K562 (cell line): Measurements from ENCODE around the gene ATAD3C. TPM values are rescaled to one million over a fixed set of nuclear protein-coding genes. Genes with fewer than 3 reads are reported as not detected.

Experiments used
- CHAMP1 ChIP-seq: fragments of 450-650 bp; IDR thresholded peaks from 2 replicates; pipeline ENCODE4 v1.6.1; 2016; ENCODE audit warnings: mild to moderate bottlenecking
- CUX1 ChIP-seq: fragments of 200-800 bp; sonication (Bioruptor generic); IDR thresholded peaks from 2 replicates; pipeline ENCODE4 v1.6.1; 2016; ENCODE audit warnings: missing genetic modification characterization, missing compliant biosample characterization
- FOS ChIP-seq: IDR thresholded peaks from 3 replicates; pipeline ENCODE4 v1.6.1; 2011; ENCODE audit not compliant: insufficient read length; ENCODE audit errors: extremely low read depth
- GATAD2A ChIP-seq: fragments of 450-650 bp; IDR thresholded peaks from 2 replicates; pipeline ENCODE4 v1.6.1; 2017
- HES1 ChIP-seq: fragments of 450-650 bp; IDR thresholded peaks from 2 replicates; pipeline ENCODE4 v1.6.1; 2016; ENCODE audit warnings: low read depth, mild to moderate bottlenecking, moderate library complexity
- MTF1 ChIP-seq: fragments of 250-450 bp; sonication (Bioruptor Pico); IDR thresholded peaks from 2 replicates; pipeline ENCODE4 v1.9.0; 2021; ENCODE audit warnings: moderate library complexity, mild to moderate bottlenecking, inconsistent platforms, borderline replicate concordance
- NKRF ChIP-seq: fragments of 450-650 bp; IDR thresholded peaks from 2 replicates; pipeline ENCODE4 v1.6.1; 2016; ENCODE audit warnings: borderline replicate concordance
- PHF21A ChIP-seq: fragments of 450-650 bp; IDR thresholded peaks from 2 replicates; pipeline ENCODE4 v1.6.1; 2017; ENCODE audit warnings: low read depth, borderline replicate concordance
- SP1 ChIP-seq: sonication (generic); formaldehyde crosslinking; IDR thresholded peaks from 2 replicates; pipeline ENCODE4 v1.8.1; 2022; ENCODE audit warnings: mild to moderate bottlenecking, missing genetic modification reagents
- TRIM25 ChIP-seq: fragments of 450-650 bp; IDR thresholded peaks from 2 replicates; pipeline ENCODE4 v1.7.0; 2016; ENCODE audit warnings: borderline replicate concordance
- ZFP1 ChIP-seq: fragments of 450-650 bp; formaldehyde crosslinking; IDR thresholded peaks from 2 replicates; pipeline ENCODE4 v1.4.0; 2020; ENCODE audit warnings: mild to moderate bottlenecking, mixed read lengths
- ZFP30 ChIP-seq: fragments of 250-450 bp; sonication (Bioruptor Pico); IDR thresholded peaks from 2 replicates; pipeline ENCODE4 v1.8.0; 2022; ENCODE audit warnings: moderate library complexity, mild to moderate bottlenecking, inconsistent platforms, borderline replicate concordance
- ZNF165 ChIP-seq: fragments of 250-450 bp; sonication (Bioruptor Pico); IDR thresholded peaks from 2 replicates; pipeline ENCODE4 v1.4.0; 2020; ENCODE audit warnings: borderline replicate concordance
- ZNF3 ChIP-seq: fragments of 250-450 bp; sonication (Bioruptor Pico); IDR thresholded peaks from 2 replicates; pipeline ENCODE4 v1.5.0; 2021; ENCODE audit warnings: mild to moderate bottlenecking, moderate library complexity
- ZNF436 ChIP-seq: fragments of 250-450, 450-650 bp; sonication (Bioruptor Pico); formaldehyde crosslinking; IDR thresholded peaks from 2 replicates; pipeline ENCODE4 v1.7.0; 2020; ENCODE audit warnings: mild to moderate bottlenecking
- polyA plus RNA-seq, 8 experiments: library from polyadenylated mRNA; depleted of rRNA in 4 of 8; stranded (reverse) in 5 of 8; unstranded in 3 of 8; fragments of >200 nt; fragmentation: Nextera tagmentation in 2 of 8; fragmentation: Illumina TruSeq in 1 of 8; extraction: Ambion mirVana in 2 of 8; extraction: Trizol in 1 of 8; gene quantifications; 2 replicates each; pipeline versions ENCODE4 v1.2.1 to v1.2.3, GENCODE V29; 2011 to 2014; ENCODE audit warnings: inconsistent platforms in 1 of 8, missing spikeins in 1 of 8
- total RNA-seq, 7 experiments: library from RNA; depleted of rRNA in 6 of 7; stranded (reverse); fragments of >200 nt in 6 of 7; fragmentation: Illumina TruSeq in 2 of 7; extraction: Trizol in 2 of 7; gene quantifications; 2 replicates each; pipeline versions ENCODE4 v1.2.1 to v1.2.3, GENCODE V29; 2011 to 2021; ENCODE audit warnings: low replicate concordance in 1 of 7

Gene ATAD3C
- total and polyA plus RNA-seq, 9 of the 15 experiments (the other 6 are each of a cell fraction or from before 2014, with no cell fraction given), result 0.03 to 0.18 TPM; not detected in 7

GRCh38 chr1:1511533-1512285 is 62.2 kb downstream of the ATAD3C start, which contains the start of gene ATAD3A (continued):
- TF ChIP-seq NKRF (peak; percentile 96), HES1 (no peak), FOS (peak; percentile 46), PHF21A (0 out of 2 replicates have a peak, but pooled peaks have one; percentile 48), TRIM25 (no peak), CHAMP1 (no peak), GATAD2A (peak; percentile 39), SP1 (peak; percentile 93), ZFP1 (CRISPR knock-in tag) (no peak), ZNF3 (CRISPR knock-in tag) (no peak), CUX1 (CRISPR knock-in tag) (no peak), ZFP30 (CRISPR knock-in tag) (no peak), ZNF436 (CRISPR knock-in tag) (no peak), ZNF165 (CRISPR knock-in tag) (no peak), MTF1 (CRISPR knock-in tag) (no peak)
